ENCODE results near the gene PRDM16.

DNA sequence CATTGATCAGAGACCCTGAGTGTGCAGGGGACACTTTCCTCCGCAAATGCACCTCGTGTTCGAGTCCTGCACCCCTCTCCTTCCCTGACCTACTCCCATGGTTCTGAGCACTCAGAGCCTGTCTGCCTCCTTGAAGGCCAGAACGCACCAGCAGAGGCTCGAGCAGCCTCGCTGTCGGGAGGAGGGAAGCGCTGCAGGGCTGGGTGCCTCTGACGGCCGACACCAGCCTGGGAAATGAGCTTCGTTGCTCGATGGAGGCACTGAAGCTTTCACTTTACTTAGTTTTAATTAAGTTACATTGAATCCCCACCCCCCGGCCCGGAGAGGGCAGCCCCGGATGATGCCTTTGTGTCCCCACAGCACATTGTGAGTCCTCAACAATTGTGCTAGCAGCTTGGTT is 229.2 kb downstream of the PRDM16 start:
- TF ChIP-seq, protein P1, sequence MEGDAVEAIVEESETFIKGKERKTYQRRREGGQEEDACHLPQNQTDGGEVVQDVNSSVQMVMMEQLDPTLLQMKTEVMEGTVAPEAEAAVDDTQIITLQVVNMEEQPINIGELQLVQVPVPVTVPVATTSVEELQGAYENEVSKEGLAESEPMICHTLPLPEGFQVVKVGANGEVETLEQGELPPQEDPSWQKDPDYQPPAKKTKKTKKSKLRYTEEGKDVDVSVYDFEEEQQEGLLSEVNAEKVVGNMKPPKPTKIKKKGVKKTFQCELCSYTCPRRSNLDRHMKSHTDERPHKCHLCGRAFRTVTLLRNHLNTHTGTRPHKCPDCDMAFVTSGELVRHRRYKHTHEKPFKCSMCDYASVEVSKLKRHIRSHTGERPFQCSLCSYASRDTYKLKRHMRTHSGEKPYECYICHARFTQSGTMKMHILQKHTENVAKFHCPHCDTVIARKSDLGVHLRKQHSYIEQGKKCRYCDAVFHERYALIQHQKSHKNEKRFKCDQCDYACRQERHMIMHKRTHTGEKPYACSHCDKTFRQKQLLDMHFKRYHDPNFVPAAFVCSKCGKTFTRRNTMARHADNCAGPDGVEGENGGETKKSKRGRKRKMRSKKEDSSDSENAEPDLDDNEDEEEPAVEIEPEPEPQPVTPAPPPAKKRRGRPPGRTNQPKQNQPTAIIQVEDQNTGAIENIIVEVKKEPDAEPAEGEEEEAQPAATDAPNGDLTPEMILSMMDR (IDR thresholded peaks at IDR 0.05; ENCODE audit: low read depth, low read length, missing input control), result no peak
- TF ChIP-seq, protein P2, sequence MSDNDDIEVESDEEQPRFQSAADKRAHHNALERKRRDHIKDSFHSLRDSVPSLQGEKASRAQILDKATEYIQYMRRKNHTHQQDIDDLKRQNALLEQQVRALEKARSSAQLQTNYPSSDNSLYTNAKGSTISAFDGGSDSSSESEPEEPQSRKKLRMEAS (IDR thresholded peaks at IDR 0.05), result no peak
- TF ChIP-seq JUND (IDR thresholded peaks at IDR 0.05), result no peak
- no peak for TF ChIP-seq YY1 (IDR thresholded peaks at IDR 0.05)
- no peak for TF ChIP-seq GABPA (IDR thresholded peaks at IDR 0.05 in 1 of 2, conservative IDR thresholded peaks at IDR 0.05 in 1 of 2)
